GM21367 (cell line): ENCODE measurements around the gene ARHGEF12.

Experiments used
- ATAC-seq: cut with Tn5 transposase; IDR thresholded peaks from one replicate; pipeline ENCODE4 v1.9.1; 2021; ENCODE audit not compliant: unreplicated experiment

ARHGEF12 gene, protein sequence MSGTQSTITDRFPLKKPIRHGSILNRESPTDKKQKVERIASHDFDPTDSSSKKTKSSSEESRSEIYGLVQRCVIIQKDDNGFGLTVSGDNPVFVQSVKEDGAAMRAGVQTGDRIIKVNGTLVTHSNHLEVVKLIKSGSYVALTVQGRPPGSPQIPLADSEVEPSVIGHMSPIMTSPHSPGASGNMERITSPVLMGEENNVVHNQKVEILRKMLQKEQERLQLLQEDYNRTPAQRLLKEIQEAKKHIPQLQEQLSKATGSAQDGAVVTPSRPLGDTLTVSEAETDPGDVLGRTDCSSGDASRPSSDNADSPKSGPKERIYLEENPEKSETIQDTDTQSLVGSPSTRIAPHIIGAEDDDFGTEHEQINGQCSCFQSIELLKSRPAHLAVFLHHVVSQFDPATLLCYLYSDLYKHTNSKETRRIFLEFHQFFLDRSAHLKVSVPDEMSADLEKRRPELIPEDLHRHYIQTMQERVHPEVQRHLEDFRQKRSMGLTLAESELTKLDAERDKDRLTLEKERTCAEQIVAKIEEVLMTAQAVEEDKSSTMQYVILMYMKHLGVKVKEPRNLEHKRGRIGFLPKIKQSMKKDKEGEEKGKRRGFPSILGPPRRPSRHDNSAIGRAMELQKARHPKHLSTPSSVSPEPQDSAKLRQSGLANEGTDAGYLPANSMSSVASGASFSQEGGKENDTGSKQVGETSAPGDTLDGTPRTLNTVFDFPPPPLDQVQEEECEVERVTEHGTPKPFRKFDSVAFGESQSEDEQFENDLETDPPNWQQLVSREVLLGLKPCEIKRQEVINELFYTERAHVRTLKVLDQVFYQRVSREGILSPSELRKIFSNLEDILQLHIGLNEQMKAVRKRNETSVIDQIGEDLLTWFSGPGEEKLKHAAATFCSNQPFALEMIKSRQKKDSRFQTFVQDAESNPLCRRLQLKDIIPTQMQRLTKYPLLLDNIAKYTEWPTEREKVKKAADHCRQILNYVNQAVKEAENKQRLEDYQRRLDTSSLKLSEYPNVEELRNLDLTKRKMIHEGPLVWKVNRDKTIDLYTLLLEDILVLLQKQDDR (N-terminal part only)

DNA sequence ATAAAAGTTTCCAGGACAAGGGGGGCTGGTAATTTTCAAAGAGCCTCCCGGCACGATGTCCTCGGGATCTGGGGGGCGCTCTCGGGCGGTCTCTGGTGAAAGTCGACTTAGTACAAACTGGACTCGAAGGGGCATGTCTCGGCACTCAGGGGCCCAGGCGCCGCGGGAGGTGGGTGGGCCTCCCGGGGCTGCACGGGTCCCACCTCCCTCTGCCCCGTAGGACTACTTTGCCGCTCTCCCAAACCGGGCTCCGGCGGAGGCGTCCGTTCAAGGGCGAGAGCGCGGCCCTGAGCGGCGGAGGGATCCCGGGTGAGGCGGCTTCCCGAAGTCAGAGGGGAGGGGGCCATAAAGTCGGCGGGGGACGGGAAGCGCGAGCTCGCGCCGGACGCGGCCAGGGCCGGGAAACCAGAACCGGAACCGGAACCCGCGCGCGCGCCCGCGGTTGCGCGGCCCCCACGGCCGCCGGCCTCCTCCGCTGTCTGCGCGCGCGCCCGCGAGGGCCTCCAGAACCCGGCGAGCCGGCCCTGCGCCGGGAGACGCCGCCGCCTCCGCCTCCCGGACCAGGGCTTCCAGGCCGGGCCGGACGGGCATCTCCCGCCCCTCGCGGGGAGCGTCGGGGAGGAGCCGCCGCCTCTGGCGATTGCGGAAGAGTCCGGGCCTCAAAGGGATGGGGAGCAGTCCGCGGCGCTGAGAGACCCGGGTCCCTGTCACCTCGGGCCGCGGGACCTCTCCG is at the start of gene ARHGEF12:
ARHGEF12 (plus strand) TSS at position 506 of the 733 bp plus-strand sequence. CDS start 831 bp downstream, outside the sequence.
- ATAC-seq: no peak

DNA sequence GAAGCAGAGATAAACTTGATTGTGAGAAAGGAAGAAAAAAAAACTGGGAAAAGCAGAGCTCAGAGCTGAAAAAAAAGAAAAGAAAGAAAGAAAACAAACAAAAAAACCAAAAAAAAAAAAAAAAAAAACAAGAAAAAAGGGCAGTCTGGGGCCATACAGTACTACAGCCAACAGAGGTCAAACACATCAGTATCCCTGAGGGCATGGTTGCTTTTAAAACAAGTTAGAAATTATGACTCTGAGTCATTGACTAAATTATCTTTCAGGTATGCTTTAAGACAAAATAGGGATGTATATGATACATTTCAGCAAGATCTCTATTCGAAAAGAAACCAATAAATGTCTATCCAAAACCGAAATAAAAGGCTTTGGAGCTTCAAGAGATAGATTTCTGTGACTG is 48.2 kb upstream of the ARHGEF12 start:
- no peak for ATAC-seq

DNA sequence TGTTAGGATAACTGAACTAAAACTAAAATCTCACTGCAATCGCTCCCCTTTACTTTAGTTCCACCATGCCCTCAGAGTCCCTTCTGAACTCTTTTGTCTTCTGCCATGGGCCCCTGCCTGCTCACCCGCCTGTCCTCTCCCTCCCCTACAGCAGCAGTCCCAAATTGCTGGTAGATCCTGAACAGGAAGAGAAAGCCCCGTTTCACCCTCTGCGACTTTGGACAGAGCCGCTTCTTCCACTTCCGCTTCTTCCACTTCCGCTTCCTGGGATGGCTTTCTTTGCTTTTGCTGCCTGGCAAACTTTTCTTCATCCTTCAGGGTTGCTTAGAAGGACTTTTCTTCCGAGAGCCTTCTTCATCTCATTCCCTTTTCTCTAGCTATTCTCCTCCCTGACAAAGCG is 46.8 kb upstream of the ARHGEF12 start:
- no peak for ATAC-seq

DNA sequence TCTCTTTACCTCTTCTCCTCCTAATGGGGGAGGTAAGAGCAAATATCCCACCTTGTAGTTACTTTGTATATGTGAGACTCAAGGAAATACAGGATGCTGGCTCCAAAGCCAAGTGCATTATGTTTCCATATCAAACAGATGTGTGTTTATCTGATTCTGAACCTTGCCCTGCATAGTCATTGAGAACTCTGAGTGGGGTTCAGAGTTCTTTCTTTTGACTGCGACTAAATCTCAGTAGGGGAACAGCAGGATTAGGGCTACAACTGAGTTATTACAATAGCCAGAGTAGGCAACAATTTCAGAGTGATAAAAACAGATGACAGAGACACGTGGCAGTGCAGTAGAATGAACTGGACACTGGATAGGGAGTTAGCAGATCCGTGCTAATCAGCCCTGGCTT is 45.3 kb upstream of the ARHGEF12 start:
- ATAC-seq: no peak

DNA sequence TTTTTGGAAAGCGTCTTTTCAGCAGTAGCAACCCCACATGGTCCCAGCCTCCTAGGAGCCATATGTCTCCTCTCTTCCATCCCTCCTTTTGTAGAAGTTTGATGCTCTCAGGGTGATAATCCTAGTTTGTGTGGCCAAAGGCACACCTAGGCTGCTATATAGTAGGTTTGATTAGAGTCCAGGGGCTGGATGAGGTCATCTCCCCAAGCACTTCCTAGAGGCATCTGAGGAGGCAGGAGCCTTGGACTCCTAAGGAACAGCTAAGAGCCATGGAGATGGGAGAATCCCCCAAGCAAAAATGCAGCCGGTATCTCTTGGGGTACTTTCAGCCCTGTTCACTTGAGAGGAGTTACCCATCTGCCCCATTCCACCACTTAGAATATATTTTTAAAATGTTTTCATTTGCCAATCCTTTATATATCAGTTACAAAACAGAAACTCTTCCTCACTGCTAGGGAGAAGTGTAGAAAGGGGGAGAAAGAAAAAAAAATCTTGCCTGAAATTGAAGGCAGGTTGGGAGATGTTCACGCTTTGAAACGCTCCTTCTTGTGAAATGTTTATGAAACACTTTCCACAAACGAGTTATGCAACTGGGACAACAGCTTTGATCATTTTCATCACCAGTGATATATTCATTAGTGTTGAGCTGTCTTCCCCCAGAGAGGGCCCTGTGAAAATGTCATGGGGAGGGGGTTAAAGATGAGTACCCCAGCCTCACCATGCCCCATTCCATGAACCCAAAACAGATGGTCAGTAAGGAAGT is 43.0 kb upstream of the ARHGEF12 start:
- ATAC-seq: no peak

DNA sequence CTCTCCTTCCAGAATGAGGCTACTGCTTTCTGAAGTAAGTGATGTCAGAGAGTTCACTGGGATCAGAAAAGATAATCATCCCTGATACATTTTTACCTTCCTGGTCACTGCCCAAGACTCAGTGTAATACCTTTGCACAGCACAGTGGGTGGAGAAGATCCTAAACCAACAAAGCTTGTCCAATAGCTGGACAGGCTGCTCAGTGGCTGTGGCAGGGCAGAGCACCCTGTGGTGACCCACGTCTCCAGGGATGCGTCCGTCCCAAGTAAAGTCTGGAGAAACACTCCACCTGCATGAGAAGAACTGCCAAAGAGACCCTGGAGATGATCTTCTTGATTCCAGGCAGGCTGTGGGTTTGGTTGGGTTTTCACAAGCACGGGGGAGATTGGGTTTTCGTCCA is 42.1 kb upstream of the ARHGEF12 start:
- no peak for ATAC-seq

DNA sequence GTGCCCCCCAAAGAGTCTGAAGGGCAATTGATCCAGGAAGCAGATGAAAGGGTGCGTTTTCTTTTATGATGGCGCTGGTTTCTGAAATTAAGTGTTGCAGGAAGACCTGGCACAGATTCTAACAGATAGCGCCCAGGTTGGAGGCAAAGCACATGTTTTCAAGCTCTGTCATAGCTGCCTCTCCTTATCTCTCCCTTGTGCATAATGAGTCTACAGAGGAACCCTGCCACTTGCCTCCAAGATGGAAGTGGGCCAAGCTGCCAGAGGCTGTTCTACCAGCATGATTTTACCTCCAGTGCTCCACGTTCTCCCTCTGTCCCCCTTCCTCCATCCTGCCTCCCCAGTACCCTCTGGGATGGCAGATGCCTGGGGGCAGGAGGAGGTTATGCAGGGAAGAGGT is 41.1 kb upstream of the ARHGEF12 start:
- ATAC-seq: no peak

DNA sequence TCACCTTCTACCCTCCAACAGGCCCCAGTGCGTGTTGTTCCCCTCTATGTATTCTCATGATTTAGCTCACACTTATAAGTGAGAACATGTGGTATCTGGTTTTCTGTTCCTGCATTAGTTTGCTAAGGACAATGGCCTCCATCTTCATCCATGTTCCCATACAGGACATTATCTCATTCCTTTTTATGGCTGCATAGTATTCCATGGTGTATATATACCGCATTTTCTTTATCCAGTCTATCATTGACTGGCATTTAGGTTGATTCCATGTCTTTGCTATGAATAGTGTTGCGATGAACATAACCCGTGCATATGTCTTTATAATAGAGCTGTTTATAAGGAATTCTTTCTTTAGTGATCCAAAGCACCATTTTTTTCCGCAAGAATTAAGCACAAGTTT is 39.7 kb upstream of the ARHGEF12 start:
- no peak for ATAC-seq

DNA sequence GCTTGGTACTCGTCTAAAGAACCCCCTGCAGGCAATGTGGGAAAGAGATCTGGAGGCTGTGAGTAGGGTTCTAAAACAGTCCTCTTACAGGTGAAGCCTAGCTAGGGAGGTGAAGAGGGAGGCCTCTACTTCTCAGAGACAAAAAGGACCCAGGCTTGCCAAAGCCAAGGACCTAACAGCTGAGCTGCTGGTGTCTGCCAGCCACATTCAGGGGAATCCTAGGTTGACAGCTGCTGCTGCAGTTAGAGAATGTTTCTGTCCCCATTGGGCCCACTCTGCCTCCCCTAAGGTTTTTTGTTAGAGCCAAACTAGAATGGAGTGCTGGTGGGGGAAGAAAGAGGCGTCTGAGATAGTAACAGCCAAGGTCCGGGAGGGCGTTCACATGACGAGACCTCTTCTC is 37.8 kb upstream of the ARHGEF12 start:
- no peak for ATAC-seq

DNA sequence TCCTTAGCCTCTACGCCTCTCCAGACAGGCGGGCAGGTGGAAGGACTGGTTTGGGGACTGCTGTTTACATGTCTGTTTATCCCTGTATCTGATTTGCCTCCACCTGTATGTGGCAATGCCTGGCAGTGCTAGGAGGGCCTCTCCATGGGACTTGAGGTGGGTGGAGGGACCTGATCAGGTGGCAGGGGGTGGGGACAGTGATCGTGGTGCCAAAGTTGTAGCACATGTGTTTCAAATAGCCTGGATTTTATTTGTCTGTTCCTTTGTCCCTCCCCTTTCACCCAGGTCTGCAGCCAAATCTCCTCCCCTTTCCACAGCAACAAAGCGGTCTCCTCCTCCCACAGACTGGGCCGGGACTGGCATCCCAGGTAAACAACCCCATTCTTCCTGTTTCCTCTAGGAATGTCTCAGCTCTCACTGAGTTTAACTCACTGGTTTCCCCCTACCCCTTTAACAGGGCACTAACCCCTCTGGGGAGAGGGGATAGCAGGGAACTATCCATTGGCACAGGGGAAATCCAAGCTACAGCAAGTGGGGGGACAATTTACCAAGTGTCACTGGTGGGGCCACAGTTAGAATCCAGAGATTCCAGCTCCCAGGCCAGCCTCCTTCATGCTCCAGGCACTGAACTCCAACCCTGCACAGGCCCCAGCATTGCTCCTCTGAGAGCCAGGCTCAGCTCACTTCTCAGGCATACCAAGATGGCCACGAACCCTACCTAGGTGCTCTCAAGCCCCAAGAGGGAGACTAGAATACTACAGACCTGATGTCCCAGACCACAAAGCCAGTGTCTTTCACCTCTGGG is 34.0 kb upstream of the ARHGEF12 start:
- ATAC-seq: no peak

DNA sequence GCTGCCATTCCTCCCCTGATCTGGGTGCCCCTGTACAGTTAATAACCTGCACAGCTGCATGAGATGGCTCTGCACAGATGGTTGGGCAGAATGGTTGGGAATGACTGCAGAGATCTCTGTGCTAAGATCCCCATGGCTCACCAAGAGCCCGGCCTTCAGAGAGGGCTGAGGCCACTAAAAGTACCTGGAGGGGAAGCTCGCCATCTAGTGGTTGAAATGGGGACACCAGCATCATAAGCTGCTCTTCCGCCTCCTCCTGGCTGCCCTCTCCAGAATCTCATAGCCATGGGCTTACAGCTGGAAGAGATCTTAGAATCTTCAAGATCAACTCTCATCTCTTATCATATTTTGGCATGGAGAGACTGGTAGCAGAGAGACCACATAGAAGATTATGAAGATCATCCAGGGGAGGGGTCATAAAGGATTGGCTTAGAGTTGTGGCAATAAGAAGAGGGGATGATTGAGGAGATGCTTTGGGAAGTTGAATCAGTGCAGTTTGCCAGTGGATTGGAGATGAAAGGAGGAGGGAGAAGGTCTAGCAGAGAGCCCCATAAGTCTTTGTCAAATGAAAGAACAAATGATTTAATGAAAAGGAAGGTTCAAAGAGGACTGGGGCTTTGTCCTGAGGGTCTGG is 33.1 kb upstream of the ARHGEF12 start:
- peak; percentile 70 for ATAC-seq

DNA sequence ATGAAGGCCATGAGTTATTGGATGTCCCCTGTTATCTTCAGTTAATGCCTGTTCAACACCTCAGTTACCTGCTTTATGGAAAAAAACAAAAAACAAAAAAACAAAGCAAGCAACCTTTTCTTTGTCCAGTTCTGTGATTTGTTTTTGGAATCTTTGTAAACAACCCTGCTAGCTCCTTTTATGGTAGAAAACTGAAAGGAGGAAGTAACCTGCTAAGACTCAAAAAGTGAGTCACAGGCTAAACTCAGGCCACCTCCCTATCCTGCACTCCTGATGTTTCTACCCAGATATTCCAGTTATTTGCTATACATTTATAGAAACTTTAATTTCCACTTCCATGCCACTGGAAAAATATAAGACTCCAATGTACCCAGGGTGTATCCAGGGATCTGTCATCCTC is 31.7 kb upstream of the ARHGEF12 start:
- no peak for ATAC-seq

DNA sequence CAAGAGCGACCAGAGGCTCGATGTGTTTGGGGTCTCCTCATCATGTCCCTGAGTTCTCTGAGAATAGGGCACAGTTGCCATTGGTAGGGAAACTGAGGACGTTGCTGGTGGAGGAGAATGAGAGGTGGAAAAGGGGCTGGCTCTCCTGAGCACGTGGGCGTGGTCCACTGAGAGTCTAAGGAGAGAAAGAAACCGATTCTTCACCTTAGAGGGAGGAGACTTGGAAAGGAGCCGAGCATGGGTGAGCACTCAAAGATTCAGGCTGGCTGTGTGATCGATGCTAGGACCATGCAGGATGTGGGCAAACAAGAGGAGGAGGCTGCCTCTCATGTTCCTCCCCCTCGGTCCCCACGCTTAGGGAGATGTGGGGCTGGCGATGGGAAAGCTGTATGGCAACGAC is 30.9 kb upstream of the ARHGEF12 start:
- no peak for ATAC-seq

DNA sequence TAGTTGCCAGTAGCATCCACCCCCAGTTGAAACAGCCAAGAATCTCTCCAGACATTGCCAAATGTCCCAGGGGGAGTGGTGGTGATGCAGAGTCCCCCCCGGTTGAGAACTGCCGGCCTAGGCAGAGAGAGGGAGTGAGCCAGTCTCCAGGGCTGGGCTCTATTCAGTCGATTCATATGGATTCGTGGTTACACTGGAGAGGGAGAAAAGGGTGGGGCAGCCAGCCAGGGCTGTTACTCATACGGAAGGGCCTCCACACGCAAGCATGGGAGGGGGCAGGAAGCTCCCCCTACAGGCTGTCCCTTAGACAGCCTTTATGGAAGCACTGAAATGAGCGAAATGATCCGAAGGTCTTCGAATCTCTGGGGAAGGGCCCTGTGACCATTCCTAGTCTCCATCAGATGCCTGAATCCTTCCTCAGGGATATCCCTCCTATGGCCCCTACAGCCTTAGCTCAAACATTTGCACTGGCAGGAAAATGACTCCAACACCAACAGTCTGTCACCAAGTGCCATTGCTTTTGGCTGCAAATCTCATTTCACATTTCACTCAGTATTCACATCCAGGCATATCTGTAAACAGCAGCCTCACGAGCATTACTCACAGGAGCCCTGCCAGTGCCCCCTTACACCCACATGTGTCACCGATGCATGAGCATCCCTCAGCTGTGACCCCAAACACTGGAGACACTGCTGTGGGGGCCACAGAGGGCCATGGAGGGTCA is 29.5 kb upstream of the ARHGEF12 start:
- no peak for ATAC-seq

DNA sequence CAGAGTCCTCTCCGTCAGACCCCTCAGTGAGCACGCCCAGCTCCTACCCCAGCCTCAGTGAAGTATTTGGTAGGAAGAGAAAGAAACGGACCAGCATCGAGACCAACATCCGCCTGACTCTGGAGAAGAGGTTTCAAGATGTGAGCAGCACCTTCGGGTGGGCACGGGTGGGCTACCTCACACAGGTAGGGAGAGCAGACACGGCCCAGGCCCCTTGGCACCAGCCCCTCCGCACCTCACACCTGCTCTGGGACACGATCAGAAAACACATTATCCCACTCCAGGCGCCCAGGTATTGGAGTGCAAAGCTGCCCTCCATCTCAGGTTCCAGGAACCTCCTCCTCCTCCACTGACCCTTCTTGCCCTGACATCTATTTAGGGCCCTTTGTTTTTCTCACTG is 28.7 kb upstream of the ARHGEF12 start:
- ATAC-seq: no peak

DNA sequence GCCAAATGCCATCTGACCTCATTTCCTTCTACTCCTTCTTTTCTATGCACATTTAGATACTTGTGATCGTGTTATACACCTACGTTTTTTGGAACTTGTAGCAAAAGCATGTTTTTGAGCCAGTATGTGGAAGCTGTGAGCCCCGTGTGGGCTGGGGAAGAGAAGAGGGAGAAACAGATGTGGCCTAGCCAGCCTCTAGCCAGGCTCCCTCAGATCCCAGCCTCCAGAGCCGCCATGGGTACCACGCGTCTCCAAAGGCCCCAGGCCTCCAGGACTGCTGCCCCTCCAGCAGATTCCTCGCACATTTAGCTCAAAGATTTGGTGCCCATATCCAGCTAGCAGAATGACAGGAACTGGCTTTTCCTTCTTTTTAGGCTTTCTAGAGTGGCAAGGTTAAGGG is 28.1 kb upstream of the ARHGEF12 start:
- ATAC-seq: no peak

DNA sequence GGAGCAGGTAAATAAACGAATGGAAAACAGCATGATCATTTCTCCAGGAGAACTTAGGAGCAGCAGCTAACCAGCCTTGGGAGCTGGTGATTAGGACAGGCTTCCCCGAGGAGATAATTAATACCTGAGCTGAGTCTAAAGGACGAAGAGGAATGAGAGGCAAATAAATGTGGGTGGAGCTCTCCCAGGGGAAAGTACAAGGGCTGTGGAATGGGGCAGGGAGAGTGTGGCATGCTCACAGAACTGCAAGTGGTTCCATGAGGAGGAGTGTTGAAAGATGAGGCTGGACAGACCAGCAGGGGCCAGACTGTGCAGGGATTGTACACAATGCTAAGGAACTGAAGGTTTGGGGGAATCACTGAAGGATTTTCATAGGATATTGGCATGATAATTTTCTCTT is 25.3 kb upstream of the ARHGEF12 start:
- no peak for ATAC-seq

DNA sequence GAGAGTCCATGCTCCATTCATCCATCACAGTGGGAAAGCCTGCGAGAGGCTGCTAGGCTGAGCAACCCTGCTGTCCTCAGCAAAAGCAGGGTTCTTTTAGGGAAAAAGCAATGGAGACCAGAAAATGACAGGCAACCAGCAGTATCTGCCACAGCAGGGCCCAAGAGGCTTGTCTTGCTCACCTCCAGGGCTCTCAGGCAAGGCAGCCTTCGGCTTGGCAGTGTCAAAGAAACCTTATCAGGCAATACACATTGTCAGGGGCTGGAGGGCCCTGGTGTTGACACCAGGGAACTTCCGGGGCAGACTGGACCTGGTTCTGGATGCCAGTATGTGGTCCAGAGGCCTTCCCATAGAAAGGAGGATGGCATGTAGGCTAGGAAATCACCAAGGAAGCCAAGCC is 21.4 kb upstream of the ARHGEF12 start:
- no peak for ATAC-seq
